HepG2 (cell line): ENCODE results near the gene ADGRG6.

ENCODE experiments used
- ATF1 ChIP-seq: IDR thresholded peaks from 2 replicates; pipeline ENCODE4 v1.6.1; 2016; ENCODE audit warnings: mild to moderate bottlenecking, control low read depth
- BHLHE40 ChIP-seq: IDR thresholded peaks from 2 replicates; pipeline ENCODE4 v1.6.1; 2011; ENCODE audit warnings: low read length, improper control_type of control experiment
- CREBL2 ChIP-seq: sonication (generic); formaldehyde crosslinking; IDR thresholded peaks from 2 replicates; pipeline ENCODE4 v1.8.1; 2023; ENCODE audit warnings: missing genetic modification reagents, mild to moderate bottlenecking, borderline replicate concordance
- CTCF ChIP-seq: sonication (generic); formaldehyde crosslinking; IDR thresholded peaks from 2 replicates; pipeline ENCODE4 v1.5.0; 2020; ENCODE audit warnings: mild to moderate bottlenecking, missing genetic modification reagents, moderate library complexity
- EZH2 ChIP-seq: conservative IDR thresholded peaks from 2 replicates; pipeline ENCODE4 v1.6.1; 2012; ENCODE audit warnings: mild to moderate bottlenecking, low read depth, low read length, moderate library complexity
- FOXK2 ChIP-seq: fragments of 450-650 bp; IDR thresholded peaks from 2 replicates; pipeline ENCODE4 v1.6.1; 2016
- MAFK ChIP-seq, 2 experiments: IDR thresholded peaks in 1 of 2; conservative IDR thresholded peaks in 1 of 2; 2 replicates each; pipeline ENCODE4 v1.6.1; 2011; ENCODE audit warnings: improper control_type of control experiment in 2 of 2, low read length in 2 of 2
- NBN ChIP-seq: fragments of 450-650 bp; conservative IDR thresholded peaks from 2 replicates; pipeline ENCODE4 v1.6.1; 2017
- NR2C2 ChIP-seq: sonication (generic); formaldehyde crosslinking; IDR thresholded peaks from 2 replicates; pipeline ENCODE4 v1.4.0; 2020; ENCODE audit warnings: missing genetic modification reagents, mild to moderate bottlenecking, moderate library complexity, borderline replicate concordance
- POLR2A ChIP-seq, 2 experiments: IDR thresholded peaks; 2 replicates each; pipeline ENCODE4 v1.6.1; 2011; ENCODE audit warnings: low read depth in 2 of 2, low read length in 2 of 2, mild to moderate bottlenecking in 1 of 2, moderate library complexity in 1 of 2; ENCODE audit not compliant: insufficient read depth in 1 of 2
- RXRA ChIP-seq: sonication (generic); formaldehyde crosslinking; IDR thresholded peaks from 2 replicates; pipeline ENCODE4 v1.5.1; 2020; ENCODE audit warnings: missing genetic modification reagents
- ZNF121 ChIP-seq: sonication (generic); formaldehyde crosslinking; IDR thresholded peaks from 2 replicates; pipeline ENCODE4 v1.5.0; 2020; ENCODE audit warnings: mild to moderate bottlenecking, missing genetic modification reagents
- ZNF562 ChIP-seq: sonication (generic); formaldehyde crosslinking; IDR thresholded peaks from 2 replicates; pipeline ENCODE4 v1.8.0; 2022; ENCODE audit warnings: missing genetic modification reagents, borderline replicate concordance
- ZNF569 ChIP-seq: sonication (generic); formaldehyde crosslinking; IDR thresholded peaks from 2 replicates; pipeline ENCODE4 v1.5.0; 2020; ENCODE audit warnings: mild to moderate bottlenecking, missing genetic modification reagents, moderate library complexity, borderline replicate concordance

GRCh38 chr6:142374965-142375733, 73.3 kb downstream of the ADGRG6 start:
- no peak for TF ChIP-seq CREBL2
- TF ChIP-seq ATF1 (CRISPR knock-in tag): peak; percentile 84
- TF ChIP-seq RXRA (CRISPR knock-in tag): peak; percentile 32; the same call in 1 of the 2 replicates
- peak; percentile 54 to 67 for TF ChIP-seq MAFK (conservative IDR thresholded peaks at IDR 0.05 in 1 of 2, IDR thresholded peaks at IDR 0.05 in 1 of 2; ENCODE audit: low read length in 2 of 2)
- TF ChIP-seq CTCF (CRISPR knock-in tag): no peak
- TF ChIP-seq ZNF121 (CRISPR knock-in tag): no peak
- TF ChIP-seq ZNF569 (CRISPR knock-in tag): no peak
- TF ChIP-seq NBN: no peak
- TF ChIP-seq POLR2A (IDR thresholded peaks at IDR 0.05; ENCODE audit: insufficient read depth in 1 of 2, low read depth in 2 of 2, low read length in 2 of 2): peak in 1 of 2 experiments; percentile 54; a peak in 1 of 4 replicates
- TF ChIP-seq FOXK2: peak; percentile 79; the same call in 1 of the 2 replicates
- TF ChIP-seq EZH2: no peak
- TF ChIP-seq ZNF562: no peak
- TF ChIP-seq BHLHE40: no peak
- peak; percentile 66; the same call in 1 of the 2 replicates for TF ChIP-seq NR2C2
